HG03521 (cell line): Measurements from ENCODE around the gene ZGRF1.
"Not testable (repeated sequence)": the region's sequence is repeated elsewhere in the genome, so short reads cannot be mapped to it uniquely, and the experiment has no call there.

Experiments used
- ATAC-seq: cut with Tn5 transposase; IDR thresholded peaks from one replicate; pipeline ENCODE4 v1.9.1; 2021; ENCODE audit warnings: mild to moderate bottlenecking, moderate library complexity; ENCODE audit not compliant: unreplicated experiment

Gene ZGRF1

DNA sequence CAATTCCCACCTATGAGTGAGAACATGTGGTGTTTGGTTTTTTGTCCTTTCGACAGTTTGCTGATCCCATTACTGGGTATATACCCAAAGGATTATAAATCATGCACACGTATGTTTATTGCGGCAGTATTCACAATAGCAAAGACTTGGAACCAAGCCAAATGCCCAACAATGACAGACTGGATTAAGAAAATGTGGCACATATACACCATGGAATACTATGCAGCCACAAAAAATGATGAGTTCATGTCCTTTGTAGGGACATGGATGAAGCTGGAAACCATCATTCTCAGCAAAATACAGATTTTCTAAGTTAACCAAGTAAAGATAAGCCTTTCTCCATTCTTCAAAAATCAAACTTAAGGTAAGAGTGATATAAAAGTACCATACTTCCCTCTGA is 82.4 kb downstream of the ZGRF1 start:
- ATAC-seq = not testable (repeated sequence)

DNA sequence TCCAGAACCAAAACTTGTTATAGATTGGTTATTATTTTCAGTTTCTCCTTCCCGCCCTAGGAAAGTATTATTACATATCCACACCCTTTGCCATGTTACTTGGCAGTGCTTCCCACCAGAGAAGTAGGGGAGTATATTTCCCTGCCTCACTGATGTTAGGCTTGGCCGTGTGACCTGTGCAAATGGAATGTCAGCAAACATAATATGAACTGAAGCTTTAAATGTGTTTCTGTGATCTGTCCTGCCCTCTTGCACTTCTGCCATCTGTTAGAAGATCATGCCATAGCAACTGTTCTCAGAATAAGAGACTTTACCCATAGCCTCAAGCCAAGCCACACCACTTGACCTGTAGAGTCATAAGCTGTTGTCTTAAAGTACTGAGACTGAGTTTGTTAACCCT is 84.0 kb downstream of the ZGRF1 start:
- ATAC-seq = no peak

DNA sequence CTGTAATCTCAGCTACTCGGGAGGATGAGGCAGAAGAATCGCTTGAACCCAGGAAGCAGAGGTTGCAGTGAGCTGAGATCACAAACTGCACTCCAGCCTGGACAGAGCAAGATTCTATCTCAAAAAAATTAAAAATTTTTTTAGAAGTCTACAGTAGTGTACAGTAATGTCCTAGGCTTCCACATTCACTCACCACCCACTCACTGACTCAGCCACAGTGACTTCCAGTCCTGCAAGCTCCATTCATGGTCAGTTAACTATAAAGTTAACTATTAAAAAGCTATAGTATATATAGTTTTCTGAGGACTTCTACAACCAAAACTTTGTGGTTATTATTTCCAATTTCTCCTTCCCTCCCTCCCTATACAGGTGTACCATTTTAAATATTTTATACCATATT is 86.0 kb downstream of the ZGRF1 start:
- no peak for ATAC-seq

DNA sequence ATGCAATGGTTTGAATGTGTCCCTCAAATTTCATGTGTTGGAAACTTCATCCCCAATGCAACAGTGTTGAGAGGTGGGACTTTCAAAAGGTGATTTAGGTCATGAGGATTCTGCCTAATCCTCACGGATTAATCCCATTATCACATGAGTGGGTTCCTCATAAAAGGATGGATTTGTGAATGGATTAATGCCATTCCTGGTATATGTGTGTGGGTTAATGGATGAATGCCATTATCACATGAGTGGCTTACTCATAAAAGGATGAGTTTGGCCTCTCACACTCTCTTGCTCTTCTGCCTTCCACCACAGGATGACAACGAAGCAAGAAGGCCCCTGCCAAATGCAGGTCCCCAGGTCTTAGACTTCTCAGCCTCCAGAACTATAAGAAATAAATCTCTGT is 90.2 kb downstream of the ZGRF1 start:
- ATAC-seq = no peak

DNA sequence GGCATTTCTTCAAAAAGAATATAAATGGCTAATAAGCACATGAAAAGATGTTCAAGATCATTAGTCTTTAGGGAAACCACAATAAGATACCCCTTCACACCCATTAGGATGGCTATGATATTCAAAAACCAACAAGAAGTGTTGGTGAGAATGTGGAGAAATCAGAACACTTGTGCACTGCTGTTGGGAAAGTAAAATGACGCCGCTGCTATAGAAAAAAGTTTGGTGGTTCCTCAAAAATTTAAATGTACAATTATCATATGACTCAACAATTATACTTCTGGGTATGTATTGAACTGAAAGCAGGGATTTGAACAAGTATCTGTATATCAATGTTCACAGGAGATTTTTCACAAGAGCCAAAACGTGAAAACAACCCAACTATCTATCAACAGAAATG is 91.4 kb downstream of the ZGRF1 start:
- ATAC-seq = no peak

DNA sequence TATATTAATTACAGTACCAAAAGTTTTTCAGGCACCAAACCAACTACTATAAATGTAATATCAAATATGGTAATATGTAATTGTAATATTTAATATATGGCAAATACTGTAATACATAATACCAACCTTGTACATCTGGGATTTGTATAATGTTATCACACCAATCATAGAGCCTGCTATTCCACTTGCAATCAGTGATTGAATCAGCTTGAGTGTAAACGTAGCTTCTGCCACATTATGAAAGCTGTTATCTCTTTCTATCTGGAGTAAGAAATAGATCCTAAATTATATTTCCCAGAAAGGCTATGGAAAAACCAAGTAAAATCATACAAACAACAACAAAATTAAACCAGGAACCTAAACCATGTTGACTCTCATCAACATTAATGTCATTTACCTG is 96.0 kb downstream of the ZGRF1 start:
- no peak for ATAC-seq

DNA sequence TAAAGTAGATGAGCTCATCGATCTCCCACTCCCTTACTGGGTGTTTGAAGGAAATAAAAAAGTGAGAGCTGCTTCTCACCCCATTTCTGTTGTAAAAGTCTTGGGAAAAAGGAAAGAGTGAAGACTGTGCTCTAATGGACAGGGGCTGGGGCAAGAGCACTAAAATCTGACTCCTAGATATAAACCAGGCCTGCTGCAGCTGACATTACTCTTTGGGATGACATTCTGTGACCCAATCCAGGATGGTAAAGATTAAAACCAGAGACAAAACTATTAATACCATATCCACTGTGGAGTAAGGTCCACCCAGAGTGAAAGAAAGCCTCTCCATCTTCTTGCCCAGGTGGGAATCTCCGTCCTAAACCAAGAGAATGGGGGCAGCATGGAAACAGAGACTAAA is 100.6 kb downstream of the ZGRF1 start:
- ATAC-seq = no peak

DNA sequence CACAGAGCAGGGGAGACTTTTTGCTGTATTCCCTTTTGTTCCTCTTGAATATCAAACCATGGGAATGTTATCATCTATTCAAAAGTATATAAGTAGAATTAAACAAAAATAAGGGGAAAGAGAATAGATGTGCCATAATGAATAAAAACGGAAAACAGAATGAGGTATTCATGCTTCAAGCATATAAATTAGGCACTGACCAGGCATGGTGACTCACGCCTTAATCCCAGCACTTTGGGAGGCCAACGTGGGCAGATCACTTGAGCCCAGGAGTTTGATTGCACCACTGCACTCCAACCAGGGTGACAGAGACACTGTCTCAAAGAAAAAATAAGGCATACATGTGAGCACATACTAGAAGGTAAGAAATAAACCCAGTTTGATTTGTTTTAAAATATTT is 104.4 kb downstream of the ZGRF1 start:
- no peak for ATAC-seq

DNA sequence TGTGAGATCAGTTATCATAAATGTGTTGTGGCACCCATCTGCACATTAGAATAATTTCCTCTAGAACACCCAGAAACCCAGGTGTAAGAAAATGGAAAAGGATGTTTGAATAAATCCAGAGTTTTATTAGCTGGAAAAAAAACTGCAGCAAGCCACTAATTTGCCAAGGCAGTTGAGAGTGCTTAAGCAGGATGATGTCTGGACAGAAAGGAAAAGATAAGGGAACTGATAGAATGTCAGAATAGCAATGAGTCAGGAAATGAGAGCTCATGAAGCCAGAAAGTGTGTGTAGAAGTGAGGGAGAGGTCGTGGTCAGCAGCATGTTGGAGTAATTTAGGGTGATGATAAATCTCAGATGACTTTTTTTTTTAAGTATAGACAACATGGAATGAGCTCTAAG is 105.6 kb downstream of the ZGRF1 start:
- ATAC-seq = no peak

DNA sequence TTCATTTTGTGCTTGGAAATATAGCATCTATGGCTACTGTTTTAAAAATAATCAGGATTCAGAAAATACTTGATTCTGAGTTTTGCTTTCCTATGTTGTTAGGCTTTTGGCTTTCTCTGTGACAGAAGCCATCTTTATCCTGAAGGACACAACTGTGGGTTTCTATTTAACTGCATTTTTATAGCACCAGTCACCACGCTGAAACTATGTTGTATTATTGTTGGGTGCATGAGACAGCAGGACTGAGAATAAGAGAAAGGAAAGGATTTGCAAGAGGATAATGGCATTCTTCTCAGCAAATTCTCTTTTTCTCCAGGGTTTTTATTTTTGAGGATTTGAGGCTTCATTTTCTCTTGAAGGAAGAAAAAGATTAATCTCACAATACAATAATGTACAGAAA is 110.6 kb downstream of the ZGRF1 start:
- ATAC-seq = no peak

DNA sequence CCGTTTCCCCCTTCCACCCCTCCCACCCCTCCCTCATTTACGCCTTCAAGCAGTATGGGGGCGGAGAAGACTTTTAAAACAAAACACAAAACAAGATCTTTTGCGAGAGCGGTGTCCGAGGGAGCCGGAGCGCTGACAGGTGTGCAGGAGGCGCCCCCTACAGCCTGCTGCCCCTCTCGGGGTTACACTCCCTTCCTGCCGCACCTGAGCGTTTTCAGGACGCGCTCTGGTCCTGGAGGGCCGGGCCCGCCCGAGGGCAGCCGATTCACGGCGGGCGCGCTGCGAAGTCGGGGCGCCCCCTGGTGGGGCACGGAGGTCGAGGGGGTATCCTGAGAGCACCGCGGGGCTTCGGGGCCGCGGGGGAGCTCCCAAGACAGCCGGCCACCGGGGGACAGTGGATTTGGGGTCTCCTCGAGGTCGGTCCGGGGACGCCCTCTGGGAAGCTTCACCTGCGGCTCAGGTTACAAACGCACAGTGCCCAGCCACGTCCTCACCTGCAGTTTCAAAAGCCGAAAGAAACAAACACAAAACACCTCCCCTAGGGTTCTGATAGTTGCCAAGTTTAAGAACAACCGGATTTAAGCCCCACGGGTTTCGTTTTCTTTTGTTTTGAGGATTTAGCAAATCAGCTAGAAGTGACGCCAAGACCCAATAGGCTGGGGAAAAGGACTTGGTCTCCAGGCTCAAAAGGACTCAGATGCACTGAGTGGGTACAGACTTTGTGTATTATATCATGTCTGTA is 112.8 kb downstream of the ZGRF1 start:
- peak; percentile 82 for ATAC-seq

DNA sequence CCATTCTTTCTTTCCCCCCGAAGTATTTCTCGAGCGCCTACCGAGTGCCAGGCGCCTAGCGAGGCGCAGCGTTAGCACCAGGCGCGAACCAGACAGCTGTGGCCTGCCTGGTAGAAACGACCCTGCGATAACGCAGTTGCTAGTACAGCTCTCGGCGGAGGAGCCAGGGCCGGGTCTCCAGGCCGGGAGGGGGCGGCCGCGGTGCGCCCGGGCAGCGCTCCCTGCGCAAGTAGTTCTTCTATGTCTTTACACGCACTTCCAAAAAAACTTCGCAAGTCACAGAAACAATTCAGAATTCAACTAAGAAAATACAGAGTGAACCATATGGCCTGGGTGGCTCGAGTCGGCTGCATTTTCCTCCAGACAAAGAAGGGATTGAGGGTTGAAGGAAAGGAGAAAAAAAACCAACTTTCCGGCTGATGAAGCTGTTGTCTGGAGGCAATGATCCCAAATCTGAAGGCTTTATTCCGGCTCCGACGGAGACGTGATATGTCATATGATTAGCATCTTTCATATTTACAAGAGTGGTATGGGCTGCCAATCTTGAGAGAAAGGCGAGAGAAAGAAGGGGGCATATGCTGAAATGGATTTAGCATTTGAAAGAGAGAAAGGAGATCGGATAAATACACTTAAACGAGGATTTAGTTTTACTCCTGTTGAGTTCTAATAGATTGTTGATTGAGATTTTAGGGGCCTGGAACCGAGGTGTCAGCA is 113.5 kb downstream of the ZGRF1 start:
- peak; percentile 36 for ATAC-seq

DNA sequence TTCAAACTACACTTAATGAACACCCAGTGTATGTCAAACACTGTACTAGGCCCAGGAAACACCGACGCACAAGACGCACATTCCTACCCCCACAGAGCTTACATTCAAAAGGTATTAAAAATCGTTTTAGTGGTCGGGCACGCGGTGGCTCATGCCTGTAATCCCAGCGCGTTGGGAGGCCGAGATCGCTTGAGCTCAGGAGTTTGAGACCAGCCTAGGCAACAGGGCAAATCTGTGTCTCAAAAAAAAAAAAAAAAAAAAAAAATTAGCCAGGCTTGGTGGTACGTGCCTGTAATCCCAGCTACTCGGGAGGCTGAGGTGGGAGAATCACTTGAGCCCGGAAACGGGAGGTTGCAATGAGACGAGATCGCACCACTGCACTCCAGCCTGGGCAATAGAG is 114.3 kb downstream of the ZGRF1 start:
- ATAC-seq = not testable (repeated sequence)

DNA sequence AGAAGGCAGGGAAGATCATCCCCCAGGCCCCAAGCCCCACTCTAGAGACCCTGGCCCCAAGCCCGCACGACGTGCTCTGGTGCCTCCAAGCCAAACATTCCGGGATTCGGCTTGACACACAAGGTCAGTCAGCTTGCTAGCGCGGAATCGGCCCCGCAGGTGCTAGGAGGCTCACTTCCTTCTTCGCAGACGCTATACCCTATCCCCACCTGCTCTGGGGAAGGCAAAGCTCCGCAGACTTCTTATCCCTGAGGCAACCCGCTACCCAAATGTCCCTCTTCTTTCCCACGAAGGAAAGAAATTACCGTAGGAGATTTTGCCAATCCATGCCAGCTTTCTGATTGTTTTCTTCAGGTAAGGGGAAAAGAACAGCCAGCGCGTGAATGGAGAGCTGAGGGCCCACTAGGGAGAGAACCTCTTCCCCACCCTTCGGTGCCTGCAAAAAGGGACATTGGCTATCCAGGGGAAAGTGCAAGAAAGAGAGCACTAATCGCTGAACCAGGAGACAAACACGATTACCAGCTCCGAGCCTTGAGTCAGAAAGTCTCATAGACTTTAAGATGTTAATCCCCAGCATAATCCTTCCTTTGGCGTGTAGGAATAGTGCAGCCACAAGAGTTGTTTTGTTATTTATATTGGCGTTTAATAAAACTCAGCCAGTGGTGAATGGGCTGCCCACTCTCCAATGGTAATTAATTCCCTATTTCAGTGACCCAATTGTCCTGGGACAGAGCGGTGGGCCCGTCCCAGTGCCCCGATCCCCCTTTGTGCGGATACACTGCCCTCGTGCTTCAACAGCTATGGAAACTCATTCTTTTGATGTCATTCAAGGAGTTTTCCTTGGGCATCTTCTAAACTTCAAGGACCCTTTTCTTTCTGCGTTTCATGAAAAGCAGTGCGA is 115.3 kb downstream of the ZGRF1 start:
- ATAC-seq = no peak

DNA sequence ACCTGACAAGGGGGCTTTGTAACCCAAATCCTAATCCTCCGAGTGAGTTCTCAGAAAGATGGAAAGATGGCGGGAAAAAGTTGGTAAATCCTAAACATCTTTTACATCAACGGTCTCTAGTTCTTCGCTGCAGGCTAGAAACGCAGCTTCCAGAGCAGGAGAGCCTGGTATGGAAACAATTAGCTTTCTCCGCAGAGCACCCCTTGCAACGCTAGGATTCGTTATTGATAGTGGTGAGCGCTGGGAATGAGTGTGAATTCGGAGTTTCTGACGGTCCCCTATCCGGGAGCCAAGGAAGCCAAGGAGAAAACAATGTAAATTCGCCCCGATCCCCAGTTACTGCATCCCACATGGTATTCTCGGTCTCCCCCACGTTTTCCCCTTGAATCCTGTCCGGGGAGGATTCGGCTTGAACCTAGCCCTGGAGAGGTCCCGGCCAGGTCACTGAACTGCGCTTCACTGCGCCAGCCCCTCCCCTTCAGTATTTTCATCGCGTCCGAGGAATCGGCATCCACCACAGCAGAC is 116.0 kb downstream of the ZGRF1 start:
- ATAC-seq = no peak

DNA sequence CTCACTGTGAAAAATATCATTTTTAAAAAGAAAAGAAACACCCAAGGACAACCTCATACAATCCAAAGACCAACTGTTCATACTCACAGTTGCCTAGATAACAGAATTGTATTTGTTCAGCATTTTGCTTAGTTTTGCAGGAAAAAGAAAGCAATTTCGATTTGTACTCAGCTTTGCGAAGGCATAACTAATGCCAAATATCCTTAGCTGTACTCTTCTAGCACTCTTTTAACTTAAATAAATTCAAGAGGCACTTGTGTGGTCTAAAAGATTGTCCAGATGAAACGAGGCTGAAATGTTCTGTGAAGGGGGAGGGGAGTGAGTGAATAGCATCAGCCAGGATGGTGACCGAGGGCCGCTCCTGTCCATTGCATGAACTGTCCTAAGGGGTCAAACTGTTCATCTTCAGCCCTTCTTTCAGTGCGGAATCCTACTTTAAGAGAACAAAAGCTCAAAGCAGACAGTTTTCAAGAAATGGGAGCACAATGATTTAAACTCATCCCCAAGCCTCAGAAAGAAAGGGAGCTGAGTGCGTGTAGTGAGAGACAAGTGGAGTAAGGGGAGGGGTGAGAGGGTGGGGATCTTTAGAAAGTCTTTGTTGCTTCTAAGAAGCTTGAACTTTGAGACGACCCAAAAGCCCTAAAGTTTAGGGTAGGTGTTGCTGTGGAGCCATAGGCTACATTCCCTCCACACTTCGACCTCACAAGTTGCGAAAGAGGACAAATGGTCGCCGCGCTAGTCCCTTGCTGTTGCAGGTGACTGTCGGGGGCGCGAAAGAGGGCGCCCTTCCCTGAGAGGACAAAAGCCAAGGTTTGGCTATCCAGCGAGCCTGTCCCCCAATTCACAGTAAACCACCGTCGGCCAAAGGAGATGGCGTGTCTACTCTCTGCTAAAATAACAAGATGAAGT is 116.8 kb downstream of the ZGRF1 start:
- ATAC-seq = no peak

DNA sequence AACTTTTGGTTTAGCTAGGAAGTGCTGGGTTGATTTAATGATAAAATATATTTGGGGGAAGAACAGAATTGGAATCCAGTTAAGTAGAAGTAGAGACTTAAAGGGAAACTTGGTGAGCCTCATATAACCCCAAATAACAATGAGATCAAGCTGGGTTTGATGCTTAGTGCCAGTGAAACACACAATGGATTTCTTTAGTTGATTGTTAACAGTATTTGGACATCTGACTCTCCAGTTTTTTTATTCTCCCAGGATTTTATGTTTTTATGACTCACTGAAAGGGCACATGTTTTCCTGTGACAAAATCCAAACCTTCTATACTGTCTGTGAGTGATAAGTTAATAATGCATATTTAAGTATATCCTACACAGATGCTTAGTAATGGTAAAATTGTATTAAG is 118.0 kb downstream of the ZGRF1 start:
- ATAC-seq = no peak

DNA sequence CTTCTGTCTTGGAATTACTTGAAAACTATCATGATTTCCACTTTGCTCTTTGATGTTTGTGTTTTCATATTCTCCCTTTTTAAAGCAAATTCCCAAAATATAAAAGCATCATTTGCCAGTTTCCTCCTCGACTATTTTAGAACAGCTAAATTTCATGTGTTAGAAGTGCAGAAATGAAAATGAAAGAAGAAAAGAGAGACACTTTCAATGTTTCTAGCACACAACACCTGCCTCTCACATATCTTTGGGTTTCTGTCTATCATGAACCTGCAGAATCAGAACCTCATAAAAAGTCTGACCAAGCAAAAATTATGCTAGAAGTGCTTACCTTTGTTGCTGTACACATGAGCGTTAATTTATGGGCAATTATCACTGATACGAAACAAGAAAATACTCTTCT is 118.8 kb downstream of the ZGRF1 start:
- no peak for ATAC-seq

DNA sequence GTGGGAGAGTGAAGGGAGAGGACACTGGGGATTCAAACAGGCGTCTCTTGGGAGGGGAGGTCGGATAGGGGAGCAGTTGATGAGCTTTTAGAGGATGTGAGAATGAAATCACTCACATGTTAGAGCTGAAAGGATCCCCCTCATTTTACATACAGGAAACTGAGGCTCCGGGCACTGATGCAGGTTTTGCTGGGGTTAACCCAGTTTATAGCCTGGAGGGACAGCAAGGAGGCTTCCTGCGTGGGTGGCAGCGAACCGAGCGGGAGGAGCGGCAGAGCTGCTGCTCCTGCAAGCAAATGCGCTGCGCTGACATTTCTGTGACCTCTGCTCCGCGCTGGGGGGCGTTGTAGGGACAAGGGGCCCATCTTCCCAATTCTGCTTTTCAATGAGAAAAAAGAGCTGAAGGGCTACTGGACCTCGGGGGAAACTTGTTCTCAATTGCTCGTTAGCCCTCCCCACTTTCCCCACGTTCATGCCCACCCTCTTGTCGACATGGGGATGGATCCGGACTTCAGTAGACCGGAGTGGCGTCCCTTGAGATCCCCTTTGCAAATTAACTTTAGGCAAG is 119.6 kb downstream of the ZGRF1 start:
- ATAC-seq = no peak

DNA sequence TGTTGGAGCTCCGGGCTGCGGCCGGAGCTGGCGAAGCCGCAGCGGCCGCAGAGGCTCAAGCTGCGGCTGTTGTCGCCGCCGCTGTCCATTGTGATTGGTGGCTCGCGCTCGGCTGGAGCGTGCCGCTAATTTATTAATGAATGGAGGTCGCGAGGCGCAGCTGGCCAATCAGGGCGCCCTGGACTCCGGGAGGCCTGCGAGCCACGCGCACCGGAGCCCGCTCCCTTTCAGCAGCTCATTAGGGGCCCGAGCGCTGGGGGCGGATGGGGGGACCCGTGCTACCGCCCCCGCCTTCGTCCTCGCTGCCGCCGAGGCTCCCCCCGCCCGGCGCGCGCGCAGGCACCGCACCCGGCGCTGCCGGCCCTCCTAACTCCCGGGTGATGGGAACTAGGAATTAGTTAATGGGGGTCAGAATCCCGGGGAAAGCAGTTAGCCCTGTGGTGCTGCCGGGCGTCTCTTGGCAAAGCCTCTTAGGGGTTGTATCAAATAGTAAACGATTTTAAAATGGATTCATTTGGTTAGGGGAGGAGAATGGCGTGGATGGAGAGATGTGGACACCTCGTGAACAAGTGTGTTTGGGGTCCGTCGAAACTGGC is 120.1 kb downstream of the ZGRF1 start:
- no peak for ATAC-seq
